ENCODE results near the gene LAMA2. TPM values are rescaled to one million over a fixed set of nuclear protein-coding genes. Genes with fewer than 3 reads are reported as not detected.

The LAMA2 gene
- total RNA-seq, 4 donors from 2014 or later, result 154 to 331 (median 241) TPM

DNA sequence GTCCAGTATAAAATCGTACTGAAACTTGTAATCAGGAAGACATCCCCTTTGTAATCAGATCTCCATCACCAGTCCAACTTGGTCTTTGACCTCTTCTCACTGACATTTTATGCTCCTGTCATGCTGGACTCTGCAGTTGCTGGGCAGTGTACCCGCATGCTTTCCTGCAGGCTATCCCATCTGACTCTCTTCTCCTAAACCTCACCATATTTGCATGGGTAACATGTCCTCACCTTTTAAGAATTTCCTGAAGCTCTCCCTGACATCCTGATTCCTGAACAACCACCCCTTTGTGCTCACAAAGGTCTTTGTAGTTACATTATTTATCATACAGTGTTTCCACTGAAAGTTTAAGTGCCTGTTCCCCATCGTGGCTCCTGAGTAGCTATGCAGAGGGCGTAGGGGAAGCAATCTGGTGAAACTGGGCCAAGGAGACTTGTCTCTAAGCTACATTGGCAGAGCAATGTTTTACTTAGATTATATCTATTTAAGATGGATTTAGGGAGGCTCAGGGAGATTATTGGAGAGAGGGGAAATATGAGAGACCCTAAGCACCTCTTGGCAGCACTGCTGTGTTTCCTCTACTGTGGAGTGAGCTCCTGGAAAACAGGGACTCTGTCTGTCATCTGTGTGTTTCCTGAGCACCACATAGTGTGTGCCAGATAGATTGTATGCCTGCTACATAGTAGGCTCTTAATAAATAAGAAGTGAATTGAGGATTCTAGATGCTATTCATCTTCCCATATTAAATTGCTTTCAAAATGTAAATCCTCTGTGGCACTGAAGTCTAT is 124.0 kb downstream of the LAMA2 start:
- TF ChIP-seq, protein P1, sequence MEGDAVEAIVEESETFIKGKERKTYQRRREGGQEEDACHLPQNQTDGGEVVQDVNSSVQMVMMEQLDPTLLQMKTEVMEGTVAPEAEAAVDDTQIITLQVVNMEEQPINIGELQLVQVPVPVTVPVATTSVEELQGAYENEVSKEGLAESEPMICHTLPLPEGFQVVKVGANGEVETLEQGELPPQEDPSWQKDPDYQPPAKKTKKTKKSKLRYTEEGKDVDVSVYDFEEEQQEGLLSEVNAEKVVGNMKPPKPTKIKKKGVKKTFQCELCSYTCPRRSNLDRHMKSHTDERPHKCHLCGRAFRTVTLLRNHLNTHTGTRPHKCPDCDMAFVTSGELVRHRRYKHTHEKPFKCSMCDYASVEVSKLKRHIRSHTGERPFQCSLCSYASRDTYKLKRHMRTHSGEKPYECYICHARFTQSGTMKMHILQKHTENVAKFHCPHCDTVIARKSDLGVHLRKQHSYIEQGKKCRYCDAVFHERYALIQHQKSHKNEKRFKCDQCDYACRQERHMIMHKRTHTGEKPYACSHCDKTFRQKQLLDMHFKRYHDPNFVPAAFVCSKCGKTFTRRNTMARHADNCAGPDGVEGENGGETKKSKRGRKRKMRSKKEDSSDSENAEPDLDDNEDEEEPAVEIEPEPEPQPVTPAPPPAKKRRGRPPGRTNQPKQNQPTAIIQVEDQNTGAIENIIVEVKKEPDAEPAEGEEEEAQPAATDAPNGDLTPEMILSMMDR (IDR thresholded peaks at IDR 0.05; ENCODE audit: low read depth), result no peak

DNA sequence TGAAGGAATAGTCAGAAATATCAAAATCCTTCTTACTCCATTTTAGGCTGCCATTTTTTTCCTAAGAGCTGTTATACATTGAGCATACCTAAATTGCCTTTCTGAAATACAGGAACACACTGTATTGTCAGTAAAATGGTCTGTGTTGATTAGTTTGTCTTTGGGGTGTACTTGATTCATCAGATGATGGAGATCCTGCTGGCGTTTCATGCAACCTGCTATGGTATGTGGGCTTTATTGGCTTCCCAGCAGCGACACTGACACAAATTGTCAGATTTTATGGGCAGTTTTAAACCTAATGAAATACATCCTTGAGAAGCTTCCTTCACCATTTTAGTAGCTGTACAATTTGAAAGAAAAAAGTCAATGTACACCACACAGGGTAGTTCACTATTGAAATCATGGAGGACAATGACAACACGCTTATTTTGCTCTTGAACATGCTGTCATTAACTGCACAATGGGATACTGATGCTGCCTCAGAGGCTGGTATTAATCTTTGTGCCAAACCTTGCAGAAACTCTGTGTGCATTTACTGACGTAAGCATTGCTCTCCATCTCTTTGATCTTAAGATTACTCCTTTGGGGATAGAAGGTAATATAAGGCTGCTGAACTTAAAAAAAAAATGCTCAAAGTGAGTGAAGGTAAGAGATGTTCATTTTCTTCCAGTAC is 124.9 kb downstream of the LAMA2 start:
- TF ChIP-seq, protein P1 (IDR thresholded peaks at IDR 0.05; ENCODE audit: low read depth), result no peak

DNA sequence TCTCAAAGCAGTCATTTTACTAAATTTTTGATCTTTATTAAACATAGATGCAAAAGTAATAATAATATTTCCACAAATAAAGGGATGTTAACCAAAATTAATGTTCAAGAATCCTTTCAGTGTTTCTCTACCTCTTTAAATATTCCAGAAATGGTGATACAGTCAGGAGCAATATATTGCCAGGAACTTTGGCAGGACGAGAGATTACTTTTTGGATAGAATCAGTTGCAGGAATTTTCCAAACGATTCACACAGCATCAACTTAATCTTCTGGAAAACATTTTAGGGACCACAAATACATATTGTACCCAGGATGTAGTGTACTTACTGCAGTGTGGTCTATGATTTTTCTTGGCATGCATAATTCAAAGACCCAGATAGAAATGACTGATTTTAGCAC is 125.7 kb downstream of the LAMA2 start:
- TF ChIP-seq, protein P1 (IDR thresholded peaks at IDR 0.05; ENCODE audit: low read depth), result no peak

- TF ChIP-seq, protein P1 (IDR thresholded peaks at IDR 0.05; ENCODE audit: low read depth), result no peak
These were observed 126.9 kb downstream of the LAMA2 start for GRCh38 chr6:129009851-129010250.

DNA sequence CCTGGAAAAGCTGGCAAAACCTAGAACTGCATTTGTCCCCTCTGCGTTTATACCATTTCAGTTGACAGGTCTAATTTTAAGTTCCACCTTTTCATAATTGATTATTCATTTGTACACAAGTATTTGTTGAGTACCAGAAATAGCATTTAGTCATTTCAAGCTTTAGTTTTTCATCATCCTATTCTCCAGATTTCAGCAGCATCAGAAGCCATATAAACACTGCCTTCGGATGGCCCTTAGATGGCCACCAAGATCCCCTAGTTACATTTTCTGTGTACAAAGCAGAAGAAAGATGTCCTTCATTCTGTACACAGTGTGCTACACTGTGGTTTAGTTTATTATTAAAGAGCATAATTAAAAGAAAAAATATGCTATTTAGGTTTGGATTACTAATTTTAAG is 131.4 kb downstream of the LAMA2 start:
- TF ChIP-seq, protein P1 (IDR thresholded peaks at IDR 0.05; ENCODE audit: low read depth), result no peak

GRCh38 chr6:129015721-129016120 is 132.8 kb downstream of the LAMA2 start:
- TF ChIP-seq, protein P1 (IDR thresholded peaks at IDR 0.05; ENCODE audit: low read depth), result no peak

DNA sequence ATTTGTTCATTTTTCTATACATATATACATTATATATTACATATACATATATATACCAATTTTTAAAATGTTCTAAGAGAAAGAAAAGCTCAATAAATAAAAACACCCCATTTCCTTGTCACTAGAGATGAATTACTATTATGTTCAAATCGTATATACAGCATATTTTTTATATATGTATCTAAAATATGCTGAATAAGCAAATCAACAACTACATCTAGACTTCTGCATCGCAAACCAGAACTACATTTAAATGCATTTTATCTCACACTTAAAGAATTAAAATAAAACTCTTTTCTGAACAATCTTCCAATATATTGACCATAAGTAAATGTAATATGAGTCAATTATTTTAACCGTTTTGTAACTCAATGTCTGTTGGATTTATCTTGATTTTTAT is 133.9 kb downstream of the LAMA2 start:
- TF ChIP-seq, protein P1 (IDR thresholded peaks at IDR 0.05; ENCODE audit: low read depth), result no peak

All from subcutaneous adipose tissue (tissue), 4 donors.